HepG2 (cell line): Measurements from ENCODE around the gene SAMD4A. TPM values are rescaled to one million over a fixed set of nuclear protein-coding genes. Genes with fewer than 3 reads are reported as not detected.
A peak's percentile ranks its signal among the peaks of the same experiment; 100 is the strongest.

ENCODE experiments used
- ELF3 ChIP-seq: IDR thresholded peaks from 2 replicates; pipeline ENCODE4 v1.6.1; 2016; ENCODE audit warnings: missing genetic modification reagents, missing compliant biosample characterization
- ESRRA ChIP-seq: sonication (generic); formaldehyde crosslinking; IDR thresholded peaks from 2 replicates; pipeline ENCODE4 v1.5.1; 2020; ENCODE audit warnings: mild to moderate bottlenecking, low read depth, missing genetic modification reagents
- GPN1 ChIP-seq: sonication (generic); formaldehyde crosslinking; IDR thresholded peaks from 2 replicates; pipeline ENCODE4 v1.5.1; 2020; ENCODE audit warnings: missing genetic modification reagents, borderline replicate concordance
- JUND ChIP-seq: sonication (generic); formaldehyde crosslinking; IDR thresholded peaks from 2 replicates; pipeline ENCODE4 v1.8.0; 2022; ENCODE audit warnings: mild to moderate bottlenecking, missing genetic modification reagents
- MATR3 ChIP-seq: sonication (generic); formaldehyde crosslinking; IDR thresholded peaks from 2 replicates; pipeline ENCODE4 v1.4.0; 2020; ENCODE audit warnings: missing genetic modification reagents
- MTA1 ChIP-seq: sonication (generic); formaldehyde crosslinking; IDR thresholded peaks from 2 replicates; pipeline ENCODE4 v1.4.0; 2020; ENCODE audit warnings: missing genetic modification reagents, mild to moderate bottlenecking, borderline replicate concordance
- NCOA5 ChIP-seq: sonication (generic); formaldehyde crosslinking; IDR thresholded peaks from 2 replicates; pipeline ENCODE4 v1.4.0; 2020; ENCODE audit warnings: missing genetic modification reagents
- SMC3 ChIP-seq: IDR thresholded peaks from 2 replicates; pipeline ENCODE4 v1.6.1; 2011; ENCODE audit warnings: low read length, improper control_type of control experiment
- SOX6 ChIP-seq, 2 experiments: fragments of 450-650 bp in 1 of 2; sonication (generic) in 1 of 2; formaldehyde crosslinking in 1 of 2; IDR thresholded peaks; 2 replicates each; pipeline versions ENCODE4 v1.4.0 to v1.6.1; 2017 to 2020; ENCODE audit warnings: antibody characterized with exemption in 1 of 2, mild to moderate bottlenecking in 1 of 2, missing genetic modification reagents in 1 of 2
- SP2 ChIP-seq: sonication (generic); formaldehyde crosslinking; IDR thresholded peaks from 2 replicates; pipeline ENCODE4 v1.5.1; 2020; ENCODE audit warnings: mild to moderate bottlenecking, missing genetic modification reagents
- THAP11 ChIP-seq: IDR thresholded peaks from 2 replicates; pipeline ENCODE4 v1.6.1; 2016; ENCODE audit warnings: missing biosample characterization, missing genetic modification reagents
- ZNF263 ChIP-seq: sonication (generic); formaldehyde crosslinking; IDR thresholded peaks from 2 replicates; pipeline ENCODE4 v1.4.0; 2020; ENCODE audit warnings: missing genetic modification reagents
- ZNF296 ChIP-seq: sonication (generic); formaldehyde crosslinking; conservative IDR thresholded peaks from 2 replicates; pipeline ENCODE4 v1.5.0; 2020; ENCODE audit warnings: mild to moderate bottlenecking, missing genetic modification reagents
- ZNF441 ChIP-seq: sonication (generic); formaldehyde crosslinking; IDR thresholded peaks from 2 replicates; pipeline ENCODE4 v1.7.0; 2021; ENCODE audit warnings: missing genetic modification reagents, borderline replicate concordance
- ZNF556 ChIP-seq: sonication (generic); formaldehyde crosslinking; IDR thresholded peaks from 2 replicates; pipeline ENCODE4 v1.4.0; 2020; ENCODE audit warnings: mild to moderate bottlenecking, missing genetic modification reagents, borderline replicate concordance
- ZNF589 ChIP-seq: sonication (generic); formaldehyde crosslinking; conservative IDR thresholded peaks from 2 replicates; pipeline ENCODE4 v1.8.0; 2022; ENCODE audit warnings: mild to moderate bottlenecking, moderate library complexity, missing genetic modification reagents
- polyA plus RNA-seq, 8 experiments: library from polyadenylated mRNA; depleted of rRNA in 3 of 8; stranded (reverse) in 7 of 8; unstranded in 1 of 8; fragments of >200 nt; fragmentation: Illumina TruSeq in 4 of 8; extraction: Trizol in 4 of 8; gene quantifications; 2 replicates each; pipeline versions ENCODE4 v1.2.1 to v1.2.3, GENCODE V29; 2011 to 2016; ENCODE audit warnings: low read depth in 4 of 8, missing spikeins in 1 of 8, mixed read lengths in 1 of 8; ENCODE audit not compliant: insufficient read depth in 1 of 8
- total RNA-seq, 5 experiments: library from RNA; depleted of rRNA; stranded (reverse); fragments of >200 nt; fragmentation: Illumina TruSeq; extraction: Trizol; gene quantifications; 2 replicates each; pipeline ENCODE4 v1.2.3, GENCODE V29; 2016; ENCODE audit warnings: low read depth in 1 of 5
- TF ChIP-seq, protein P1 (sequence below): sonication (generic); formaldehyde crosslinking; IDR thresholded peaks from 2 replicates; pipeline ENCODE4 v1.4.0; 2020; ENCODE audit warnings: mild to moderate bottlenecking, missing genetic modification reagents
- TF ChIP-seq, protein P2 (sequence below): sonication (generic); formaldehyde crosslinking; conservative IDR thresholded peaks from 2 replicates; pipeline ENCODE4 v1.5.0; 2020; ENCODE audit warnings: missing genetic modification reagents
- TF ChIP-seq, protein P3 (sequence below): sonication (generic); formaldehyde crosslinking; IDR thresholded peaks from 2 replicates; pipeline ENCODE4 v1.4.0; 2020; ENCODE audit warnings: mild to moderate bottlenecking, missing genetic modification reagents
- TF ChIP-seq, protein P4 (sequence below): IDR thresholded peaks from 2 replicates; pipeline ENCODE4 v1.6.1; 2012; ENCODE audit warnings: inconsistent platforms

SAMD4A gene
- total and polyA plus RNA-seq, 2 of the 13 experiments (the other 11 are each of a cell fraction or from before 2014, with no cell fraction given), result 11.8 to 13.0 TPM

DNA sequence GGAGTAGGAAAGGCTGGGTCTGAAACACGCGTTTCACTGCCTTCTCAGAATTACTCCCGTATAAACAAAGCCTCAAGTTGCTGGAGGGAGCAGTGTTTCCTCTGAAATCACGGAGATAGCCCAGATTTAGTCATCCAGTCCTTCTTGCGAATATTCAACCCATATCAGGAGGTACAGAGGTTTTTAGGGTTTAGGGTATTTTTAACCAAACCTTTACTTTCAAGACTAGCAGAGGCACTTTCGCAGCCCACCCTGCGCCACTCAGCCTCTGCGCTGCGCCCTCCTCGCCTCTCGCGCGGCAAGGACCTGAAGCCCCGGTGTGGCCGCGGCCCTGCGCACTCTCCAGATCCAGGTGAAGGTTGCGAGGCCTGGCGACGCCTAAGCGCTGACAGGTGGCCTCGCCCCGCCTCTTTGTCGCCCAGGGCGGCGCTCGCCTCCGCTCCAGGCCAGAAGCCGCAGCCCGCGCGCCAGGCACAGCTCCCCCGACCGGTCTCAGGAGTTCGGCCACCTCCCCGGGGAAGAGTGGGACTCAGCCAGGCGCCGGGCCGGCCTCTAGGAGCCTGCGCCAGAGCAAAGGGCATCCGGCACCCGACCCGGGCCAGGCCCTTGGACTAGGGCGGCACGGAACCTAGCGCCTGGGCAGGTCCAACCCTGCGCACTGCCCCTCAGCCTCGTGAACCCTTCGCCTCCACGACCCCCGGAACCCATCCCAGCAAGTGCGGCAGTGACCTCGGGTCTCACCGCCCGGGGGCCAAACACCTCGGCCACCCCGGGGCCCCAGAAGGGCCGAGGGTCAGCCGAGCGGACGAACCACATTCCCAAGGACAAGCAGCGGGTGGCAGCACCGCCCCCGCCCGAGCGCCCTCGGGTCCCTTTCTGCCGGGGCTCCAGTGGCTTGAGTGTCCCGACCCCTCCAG, 1.8 kb upstream of the SAMD4A start (continued):
- TF ChIP-seq ZNF263 (CRISPR knock-in tag) (peak; percentile 24; the same call in 1 of the 2 replicates), ZNF589 (CRISPR knock-in tag) (no peak), ESRRA (CRISPR knock-in tag) (peak; percentile 86), MTA1 (CRISPR knock-in tag) (peak; percentile 83; the same call in 1 of the 2 replicates), JUND (CRISPR knock-in tag) (no peak), ZNF441 (CRISPR knock-in tag) (no peak), SOX6 (IDR thresholded peaks at IDR 0.05) (no peak), SOX6 (CRISPR knock-in tag; IDR thresholded peaks at IDR 0.05) (peak; percentile 55), ELF3 (CRISPR knock-in tag) (peak; percentile 4; the same call in 1 of the 2 replicates), ZNF556 (CRISPR knock-in tag) (no peak; the same call in 1 of the 2 replicates), GPN1 (CRISPR knock-in tag) (no peak), ZNF296 (CRISPR knock-in tag) (no peak), THAP11 (CRISPR knock-in tag) (peak; percentile 41; the same call in 1 of the 2 replicates), SMC3 (no peak), NCOA5 (0 out of 2 replicates have a peak, but pooled peaks have one; percentile 32), MATR3 (CRISPR knock-in tag) (no peak), SP2 (CRISPR knock-in tag) (peak; percentile 47; the same call in 1 of the 2 replicates)
- TF ChIP-seq, protein P1, sequence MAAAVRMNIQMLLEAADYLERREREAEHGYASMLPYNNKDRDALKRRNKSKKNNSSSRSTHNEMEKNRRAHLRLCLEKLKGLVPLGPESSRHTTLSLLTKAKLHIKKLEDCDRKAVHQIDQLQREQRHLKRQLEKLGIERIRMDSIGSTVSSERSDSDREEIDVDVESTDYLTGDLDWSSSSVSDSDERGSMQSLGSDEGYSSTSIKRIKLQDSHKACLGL, result peak; percentile 63; the same call in 1 of the 2 replicates
- TF ChIP-seq, protein P2, sequence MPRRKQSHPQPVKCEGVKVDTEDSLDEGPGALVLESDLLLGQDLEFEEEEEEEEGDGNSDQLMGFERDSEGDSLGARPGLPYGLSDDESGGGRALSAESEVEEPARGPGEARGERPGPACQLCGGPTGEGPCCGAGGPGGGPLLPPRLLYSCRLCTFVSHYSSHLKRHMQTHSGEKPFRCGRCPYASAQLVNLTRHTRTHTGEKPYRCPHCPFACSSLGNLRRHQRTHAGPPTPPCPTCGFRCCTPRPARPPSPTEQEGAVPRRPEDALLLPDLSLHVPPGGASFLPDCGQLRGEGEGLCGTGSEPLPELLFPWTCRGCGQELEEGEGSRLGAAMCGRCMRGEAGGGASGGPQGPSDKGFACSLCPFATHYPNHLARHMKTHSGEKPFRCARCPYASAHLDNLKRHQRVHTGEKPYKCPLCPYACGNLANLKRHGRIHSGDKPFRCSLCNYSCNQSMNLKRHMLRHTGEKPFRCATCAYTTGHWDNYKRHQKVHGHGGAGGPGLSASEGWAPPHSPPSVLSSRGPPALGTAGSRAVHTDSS (CRISPR knock-in tag), result no peak
- TF ChIP-seq, protein P3, sequence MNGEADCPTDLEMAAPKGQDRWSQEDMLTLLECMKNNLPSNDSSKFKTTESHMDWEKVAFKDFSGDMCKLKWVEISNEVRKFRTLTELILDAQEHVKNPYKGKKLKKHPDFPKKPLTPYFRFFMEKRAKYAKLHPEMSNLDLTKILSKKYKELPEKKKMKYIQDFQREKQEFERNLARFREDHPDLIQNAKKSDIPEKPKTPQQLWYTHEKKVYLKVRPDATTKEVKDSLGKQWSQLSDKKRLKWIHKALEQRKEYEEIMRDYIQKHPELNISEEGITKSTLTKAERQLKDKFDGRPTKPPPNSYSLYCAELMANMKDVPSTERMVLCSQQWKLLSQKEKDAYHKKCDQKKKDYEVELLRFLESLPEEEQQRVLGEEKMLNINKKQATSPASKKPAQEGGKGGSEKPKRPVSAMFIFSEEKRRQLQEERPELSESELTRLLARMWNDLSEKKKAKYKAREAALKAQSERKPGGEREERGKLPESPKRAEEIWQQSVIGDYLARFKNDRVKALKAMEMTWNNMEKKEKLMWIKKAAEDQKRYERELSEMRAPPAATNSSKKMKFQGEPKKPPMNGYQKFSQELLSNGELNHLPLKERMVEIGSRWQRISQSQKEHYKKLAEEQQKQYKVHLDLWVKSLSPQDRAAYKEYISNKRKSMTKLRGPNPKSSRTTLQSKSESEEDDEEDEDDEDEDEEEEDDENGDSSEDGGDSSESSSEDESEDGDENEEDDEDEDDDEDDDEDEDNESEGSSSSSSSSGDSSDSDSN, result peak; percentile 99
- TF ChIP-seq, protein P4, sequence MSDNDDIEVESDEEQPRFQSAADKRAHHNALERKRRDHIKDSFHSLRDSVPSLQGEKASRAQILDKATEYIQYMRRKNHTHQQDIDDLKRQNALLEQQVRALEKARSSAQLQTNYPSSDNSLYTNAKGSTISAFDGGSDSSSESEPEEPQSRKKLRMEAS, result peak; percentile 75
